ENCODE results near the gene PPP1R1C. TPM values are rescaled to one million over a fixed set of nuclear protein-coding genes. Genes with fewer than 3 reads are reported as not detected.

Gene PPP1R1C
- total and polyA plus RNA-seq, 2 of the 13 experiments (the other 11 are each of a cell fraction or from before 2014, with no cell fraction given), result 1.5 to 3.5 TPM

DNA sequence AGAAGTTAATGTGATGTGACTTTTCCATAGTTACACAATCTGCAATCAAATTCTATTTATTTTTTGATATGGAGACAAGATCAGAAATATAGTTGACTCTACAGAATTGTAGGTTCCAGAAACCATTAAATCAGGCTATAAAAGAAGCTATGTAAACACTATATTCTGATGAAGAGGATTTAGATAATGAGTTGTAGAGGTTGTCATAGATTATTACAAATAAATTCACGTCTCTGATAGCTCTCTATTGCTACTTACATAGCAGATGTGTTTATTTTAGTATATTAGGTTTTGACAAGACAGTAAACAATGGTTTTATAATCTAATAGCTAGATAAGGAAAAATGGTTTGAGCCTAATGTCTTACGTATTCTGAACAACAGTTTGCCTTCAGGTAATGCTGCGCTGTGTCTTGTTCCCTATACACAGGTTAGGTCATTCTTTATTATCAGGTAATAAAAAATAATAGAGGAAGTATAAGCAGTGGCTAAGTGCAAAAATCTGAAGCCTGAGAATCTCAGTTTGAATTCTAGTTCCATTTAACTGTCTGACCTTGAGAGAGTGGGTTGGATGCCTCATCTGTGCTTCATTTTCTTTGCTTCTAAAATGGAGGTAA is 93.4 kb downstream of the PPP1R1C start:
- in situ Hi-C loops (cut with HindIII; ENCODE audit: extremely low pct_ligation_motif_present, low pct_unique_long_range_greater_than_20kb), result loop anchor here (5.0 kb wide), 1 partner anchor 337 kb away; no protein-coding TSS in a partner anchor
- H2AFZ ChIP-seq (ENCODE audit: low read length), result no peak overlapping the region
- H3K9me3 ChIP-seq (ENCODE audit: low read length), result no peaks in the 10 kb centered on the region
- H3K27ac ChIP-seq (ENCODE audit: extremely low read length, insufficient read depth, low read length), result no peak overlapping the region
- ATAC-seq (no peak), DNase-seq (ENCODE audit: low spot score) (no peak), FAIRE-seq (no peak)
- BruUV-seq (replicated peaks), result no TSS peak
- no peaks in the 10 kb centered on the region for H3K27me3 ChIP-seq (ENCODE audit: control insufficient read depth in 1 of 2, insufficient read depth in 2 of 2, low read length in 2 of 2)
- no peak overlapping the region for H3K4me2 ChIP-seq (ENCODE audit: low read depth, low read length)
- ChIA-PET POLR2A (no interaction called here), CTCF (ENCODE audit: low intra/inter-chr PET ratio, low total read pairs) (interaction anchor here (3.6 kb wide), 1 partner anchor 336 kb away, joined by 50 read pairs; no protein-coding TSS in a partner anchor)
- TF ChIP-seq ZNF816 (CRISPR knock-in tag; IDR thresholded peaks at IDR 0.05; ENCODE audit: borderline replicate concordance), result no peak
- no peak for TF ChIP-seq ZNF234 (CRISPR knock-in tag; conservative IDR thresholded peaks at IDR 0.05)
- no peak for TF ChIP-seq SOX13 (IDR thresholded peaks at IDR 0.05)
- TF ChIP-seq SOX13 (CRISPR knock-in tag; conservative IDR thresholded peaks at IDR 0.05 in 1 of 2, IDR thresholded peaks at IDR 0.05 in 1 of 2), result no peak
- no peak for TF ChIP-seq ZNF577 (CRISPR knock-in tag; IDR thresholded peaks at IDR 0.05; ENCODE audit: borderline replicate concordance, low read depth)
- TF ChIP-seq YEATS4 (CRISPR knock-in tag; IDR thresholded peaks at IDR 0.05; ENCODE audit: borderline replicate concordance), result no peak
- TF ChIP-seq, protein P1, sequence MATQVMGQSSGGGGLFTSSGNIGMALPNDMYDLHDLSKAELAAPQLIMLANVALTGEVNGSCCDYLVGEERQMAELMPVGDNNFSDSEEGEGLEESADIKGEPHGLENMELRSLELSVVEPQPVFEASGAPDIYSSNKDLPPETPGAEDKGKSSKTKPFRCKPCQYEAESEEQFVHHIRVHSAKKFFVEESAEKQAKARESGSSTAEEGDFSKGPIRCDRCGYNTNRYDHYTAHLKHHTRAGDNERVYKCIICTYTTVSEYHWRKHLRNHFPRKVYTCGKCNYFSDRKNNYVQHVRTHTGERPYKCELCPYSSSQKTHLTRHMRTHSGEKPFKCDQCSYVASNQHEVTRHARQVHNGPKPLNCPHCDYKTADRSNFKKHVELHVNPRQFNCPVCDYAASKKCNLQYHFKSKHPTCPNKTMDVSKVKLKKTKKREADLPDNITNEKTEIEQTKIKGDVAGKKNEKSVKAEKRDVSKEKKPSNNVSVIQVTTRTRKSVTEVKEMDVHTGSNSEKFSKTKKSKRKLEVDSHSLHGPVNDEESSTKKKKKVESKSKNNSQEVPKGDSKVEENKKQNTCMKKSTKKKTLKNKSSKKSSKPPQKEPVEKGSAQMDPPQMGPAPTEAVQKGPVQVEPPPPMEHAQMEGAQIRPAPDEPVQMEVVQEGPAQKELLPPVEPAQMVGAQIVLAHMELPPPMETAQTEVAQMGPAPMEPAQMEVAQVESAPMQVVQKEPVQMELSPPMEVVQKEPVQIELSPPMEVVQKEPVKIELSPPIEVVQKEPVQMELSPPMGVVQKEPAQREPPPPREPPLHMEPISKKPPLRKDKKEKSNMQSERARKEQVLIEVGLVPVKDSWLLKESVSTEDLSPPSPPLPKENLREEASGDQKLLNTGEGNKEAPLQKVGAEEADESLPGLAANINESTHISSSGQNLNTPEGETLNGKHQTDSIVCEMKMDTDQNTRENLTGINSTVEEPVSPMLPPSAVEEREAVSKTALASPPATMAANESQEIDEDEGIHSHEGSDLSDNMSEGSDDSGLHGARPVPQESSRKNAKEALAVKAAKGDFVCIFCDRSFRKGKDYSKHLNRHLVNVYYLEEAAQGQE (IDR thresholded peaks at IDR 0.05; ENCODE audit: borderline replicate concordance in 1 of 2, low read depth in 1 of 2, low read length in 2 of 2), result no peak
- TF ChIP-seq ELF4 (CRISPR knock-in tag; IDR thresholded peaks at IDR 0.05; ENCODE audit: borderline replicate concordance), result no peak
- TF ChIP-seq REL (CRISPR knock-in tag; conservative IDR thresholded peaks at IDR 0.05), result no peak
- no peak for TF ChIP-seq SRSF4 (IDR thresholded peaks at IDR 0.05; ENCODE audit: low read depth, low read length, poor library complexity, severe bottlenecking)
- no peak for TF ChIP-seq ZNF317 (CRISPR knock-in tag; IDR thresholded peaks at IDR 0.05)
- TF ChIP-seq ZNF512B (CRISPR knock-in tag; IDR thresholded peaks at IDR 0.05; ENCODE audit: borderline replicate concordance), result no peak
- no peak overlapping the region for H3K4me3 ChIP-seq (replicated peaks in 1 of 3; ENCODE audit: insufficient read depth in 1 of 3, low read depth in 2 of 3, low read length in 3 of 3)
- WGBS (ENCODE audit: low lambda C conversion rate), result 57% methylated on average over 3 of the region's 3 CpGs
- no peak overlapping the region for H3K9ac ChIP-seq (ENCODE audit: insufficient read depth, low read depth, low read length)
- H3K4me1 ChIP-seq (ENCODE audit: insufficient read depth, low read length), result no peaks in the 10 kb centered on the region
- no peaks in the 10 kb centered on the region for H3K36me3 ChIP-seq (replicated peaks in 1 of 2; ENCODE audit: control insufficient read depth in 1 of 2, insufficient read depth in 2 of 2, low read length in 2 of 2)
- H3K79me2 ChIP-seq (ENCODE audit: insufficient read depth, low read length), result no peaks in the 10 kb centered on the region
- H4K20me1 ChIP-seq (ENCODE audit: insufficient read depth, low read length), result no peaks in the 10 kb centered on the region
- intact Hi-C loops (cut with micrococcal nuclease; ENCODE audit: unreplicated experiment), result loop anchor here (10.0 kb wide), 2 partner anchors 124 to 1954 kb away; no protein-coding TSS in a partner anchor
